H1 (cell line): ENCODE results near the gene NRN1. TPM values are rescaled to one million over a fixed set of nuclear protein-coding genes. Genes with fewer than 3 reads are reported as not detected.
A peak's percentile ranks its signal among the peaks of the same experiment; 100 is the strongest.

Experiments used
- CTCF ChIA-PET: fragments of 300-600 bp; sonication (Branson Sonifier 250); formaldehyde crosslinking; loops from one replicate; lab custom pipeline; 2021; ENCODE audit not compliant: partially characterized antibody; lab: Charles Lee
- POLR2A ChIA-PET: fragments of 300-600 bp; sonication (Branson Sonifier 250); formaldehyde crosslinking; loops from one replicate; lab custom pipeline; 2021; ENCODE audit warnings: inconsistent platforms; ENCODE audit not compliant: partially characterized antibody; lab: Charles Lee
- DNase-seq, 2 experiments: peaks; one replicate each; pipeline versions ENCODE4 v3.0.0 to v3.0.0-alpha.2; 2010 to 2022; ENCODE audit warnings: low spot score in 2 of 2, low read depth in 1 of 2, mixed read lengths in 1 of 2
- FAIRE-seq: peaks from 2 replicates; lab custom pipeline; 2011; peaks lifted over from hg19 to GRCh38; lab: Jason Lieb, UNC
- H2AFZ ChIP-seq: 2 replicates; pipeline ENCODE4 v1.8.1; 2012; ENCODE audit warnings: low read length, inconsistent platforms
- H2AK5ac ChIP-seq: 2 replicates; pipeline ENCODE4 v1.6.1; 2013; ENCODE audit warnings: low read depth, low read length
- H2BK120ac ChIP-seq: replicated peaks from 2 replicates; pipeline ENCODE3; 2013; ENCODE audit warnings: low read depth, low read length, inconsistent platforms
- H2BK12ac ChIP-seq: 2 replicates; pipeline ENCODE4 v1.6.1; 2013; ENCODE audit warnings: low read depth, low read length
- H2BK15ac ChIP-seq: 2 replicates; pipeline ENCODE4 v1.6.1; 2013; ENCODE audit warnings: low read length
- H2BK20ac ChIP-seq: 2 replicates; pipeline ENCODE4 v1.6.1; 2013; ENCODE audit warnings: low read length
- H2BK5ac ChIP-seq: 2 replicates; pipeline ENCODE4 v1.6.1; 2013; ENCODE audit warnings: low read depth, low read length
- H3K14ac ChIP-seq: 2 replicates; pipeline ENCODE4 v1.6.1; 2013; ENCODE audit warnings: inconsistent platforms; ENCODE audit not compliant: insufficient read length
- H3K18ac ChIP-seq: 2 replicates; pipeline ENCODE4 v1.6.1; 2013; ENCODE audit warnings: low read length; ENCODE audit errors: extremely low read depth
- H3K23ac ChIP-seq: 2 replicates; pipeline ENCODE4 v1.6.1; 2013; ENCODE audit warnings: inconsistent platforms; ENCODE audit not compliant: insufficient read length
- H3K23me2 ChIP-seq: 2 replicates; pipeline ENCODE4 v1.6.1; 2013; ENCODE audit warnings: low read depth, low read length
- H3K27ac ChIP-seq: 2 replicates; pipeline ENCODE4 v1.6.1; 2011; ENCODE audit warnings: low read depth, low read length, inconsistent platforms
- H3K27me3 ChIP-seq, 4 experiments: replicated peaks in 1 of 4; 1 replicate in 1 of 4; 2 replicates in 3 of 4; pipeline versions ENCODE4 v1.6.1 to v1.8.1; 2011 to 2013; ENCODE audit warnings: low read length in 3 of 4, mild to moderate bottlenecking in 3 of 4, inconsistent platforms in 2 of 4, mixed read lengths in 2 of 4, moderate library complexity in 1 of 4; ENCODE audit not compliant: control insufficient read depth in 3 of 4, insufficient read depth in 3 of 4; ENCODE audit errors: extremely low read depth in 1 of 4
- H3K36me3 ChIP-seq, 4 experiments: 2 replicates each; pipeline versions ENCODE4 v1.6.1 to v1.8.1; 2011 to 2013; ENCODE audit warnings: mild to moderate bottlenecking in 4 of 4, low read length in 3 of 4, moderate library complexity in 2 of 4, control low read depth in 1 of 4, inconsistent platforms in 1 of 4; ENCODE audit not compliant: insufficient read depth in 4 of 4, control insufficient read depth in 2 of 4
- H3K4ac ChIP-seq: replicated peaks from 2 replicates; pipeline ENCODE3; 2013; ENCODE audit warnings: low read length, low read depth, mixed read lengths, inconsistent platforms; ENCODE audit not compliant: insufficient read length
- H3K4me1 ChIP-seq, 4 experiments: replicated peaks in 1 of 4; 1 replicate in 1 of 4; 2 replicates in 3 of 4; pipeline versions ENCODE4 v1.6.1 to v1.8.1; 2011 to 2013; ENCODE audit warnings: low read length in 3 of 4, inconsistent platforms in 2 of 4, mixed read lengths in 1 of 4; ENCODE audit not compliant: insufficient read depth in 4 of 4, control insufficient read depth in 3 of 4
- H3K4me2 ChIP-seq, 2 experiments: 2 replicates each; pipeline versions ENCODE4 v1.6.1 to v1.8.1; 2011 to 2013; ENCODE audit warnings: low read depth in 2 of 2, low read length in 2 of 2, control low read depth in 1 of 2, inconsistent platforms in 1 of 2, mild to moderate bottlenecking in 1 of 2; ENCODE audit not compliant: insufficient read depth in 1 of 2
- H3K4me3 ChIP-seq, 4 experiments: fragments of 200-600, 300-600 bp in 1 of 4; sonication (generic), shearing (Covaris generic), sonication (Bioruptor Twin) in 1 of 4; 2 replicates each; pipeline versions ENCODE4 v1.5.1 to v1.8.1; 2011 to 2016; ENCODE audit warnings: low read length in 4 of 4, low read depth in 3 of 4, control low read depth in 2 of 4, inconsistent platforms in 2 of 4, mild to moderate bottlenecking in 2 of 4, mixed read lengths in 1 of 4, moderate library complexity in 1 of 4; ENCODE audit not compliant: insufficient read depth in 2 of 4; ENCODE audit errors: extremely low read depth in 1 of 4
- H3K56ac ChIP-seq: replicated peaks from 2 replicates; pipeline ENCODE3; 2013; ENCODE audit warnings: low read depth, mild to moderate bottlenecking, mixed read lengths, low read length, inconsistent platforms; ENCODE audit not compliant: insufficient read length
- H3K79me1 ChIP-seq: 2 replicates; pipeline ENCODE4 v1.6.1; 2013; ENCODE audit warnings: low read depth, low read length, control low read depth
- H3K79me2 ChIP-seq, 2 experiments: 2 replicates each; pipeline versions ENCODE4 v1.6.1 to v1.8.1; 2012 to 2013; ENCODE audit warnings: low read length in 2 of 2, mild to moderate bottlenecking in 2 of 2, inconsistent platforms in 1 of 2; ENCODE audit not compliant: insufficient read depth in 2 of 2, control insufficient read depth in 1 of 2
- H3K9ac ChIP-seq, 4 experiments: replicated peaks in 1 of 4; 1 replicate in 1 of 4; 2 replicates in 3 of 4; pipeline versions ENCODE4 v1.6.1 to v1.8.1; 2011 to 2013; ENCODE audit warnings: low read depth in 3 of 4, low read length in 3 of 4, control low read depth in 2 of 4, mild to moderate bottlenecking in 2 of 4, moderate library complexity in 2 of 4, inconsistent platforms in 1 of 4; ENCODE audit errors: extremely low read depth in 1 of 4
- H3K9me3 ChIP-seq, 2 experiments: 2 replicates each; pipeline versions ENCODE4 v1.6.1 to v1.8.1; 2012 to 2013; ENCODE audit warnings: mild to moderate bottlenecking in 2 of 2, moderate library complexity in 2 of 2, control low read depth in 1 of 2, inconsistent platforms in 1 of 2, low read depth in 1 of 2, low read length in 1 of 2, mixed read lengths in 1 of 2; ENCODE audit not compliant: insufficient read depth in 2 of 2
- H4K20me1 ChIP-seq, 2 experiments: replicated peaks in 1 of 2; 2 replicates each; pipeline versions ENCODE3 to v1.8.1; 2011 to 2013; ENCODE audit warnings: inconsistent platforms in 2 of 2, low read length in 2 of 2, mild to moderate bottlenecking in 1 of 2; ENCODE audit not compliant: insufficient read depth in 2 of 2, control insufficient read depth in 1 of 2
- H4K5ac ChIP-seq: 2 replicates; pipeline ENCODE4 v1.6.1; 2013; ENCODE audit warnings: low read length, low read depth, mixed read lengths, inconsistent platforms; ENCODE audit not compliant: insufficient read length
- H4K8ac ChIP-seq: 2 replicates; pipeline ENCODE4 v1.8.0; 2013; ENCODE audit warnings: mild to moderate bottlenecking, moderate library complexity, low read length, inconsistent platforms; ENCODE audit not compliant: insufficient read depth; ENCODE audit errors: extremely low read depth
- H4K91ac ChIP-seq: replicated peaks from 2 replicates; pipeline ENCODE3; 2013; ENCODE audit warnings: low read length, mixed read lengths, inconsistent platforms; ENCODE audit not compliant: insufficient read length
- ATF2 ChIP-seq: IDR thresholded peaks from 2 replicates; pipeline ENCODE4 v1.6.1; 2012; ENCODE audit warnings: low read length, inconsistent platforms
- CEBPB ChIP-seq: IDR thresholded peaks from 2 replicates; pipeline ENCODE4 v1.6.1; 2012; ENCODE audit warnings: low read depth, low read length
- CREB1 ChIP-seq: IDR thresholded peaks from 2 replicates; pipeline ENCODE4 v1.6.1; 2012; ENCODE audit warnings: inconsistent platforms
- EZH2 ChIP-seq: fragments of 200-600 bp; sonication (generic); IDR thresholded peaks from 2 replicates; pipeline ENCODE4 v1.7.1; 2012; ENCODE audit warnings: low read depth, mild to moderate bottlenecking, moderate library complexity, low read length, inconsistent platforms; ENCODE audit not compliant: severe bottlenecking
- HDAC2 ChIP-seq, 2 experiments: fragments of 300-600 bp in 1 of 2; sonication (generic) in 1 of 2; IDR thresholded peaks; 2 replicates each; pipeline ENCODE4 v1.6.1; 2011 to 2012; ENCODE audit warnings: low read depth in 2 of 2, low read length in 2 of 2, mild to moderate bottlenecking in 2 of 2, moderate library complexity in 2 of 2, borderline replicate concordance in 1 of 2, inconsistent platforms in 1 of 2
- MAX ChIP-seq: IDR thresholded peaks from 2 replicates; pipeline ENCODE4 v1.6.1; 2012; ENCODE audit warnings: inconsistent platforms
- POLR2AphosphoS5 ChIP-seq: IDR thresholded peaks from 2 replicates; pipeline ENCODE4 v1.6.1; 2011; ENCODE audit warnings: low read depth, low read length
- RBBP5 ChIP-seq: IDR thresholded peaks from 2 replicates; pipeline ENCODE4 v1.7.1; 2012; ENCODE audit warnings: low read depth, mild to moderate bottlenecking, inconsistent platforms, low read length, moderate library complexity, borderline replicate concordance
- RXRA ChIP-seq: IDR thresholded peaks from 2 replicates; pipeline ENCODE4 v1.6.1; 2011; ENCODE audit warnings: low read depth, mild to moderate bottlenecking, low read length, moderate library complexity; ENCODE audit not compliant: insufficient read depth
- SP4 ChIP-seq: IDR thresholded peaks from 2 replicates; pipeline ENCODE4 v1.6.1; 2012; ENCODE audit warnings: low read length, inconsistent platforms
- TCF12 ChIP-seq: IDR thresholded peaks from 2 replicates; pipeline ENCODE4 v1.6.1; 2011; ENCODE audit warnings: low read depth, mild to moderate bottlenecking, low read length
- WGBS, 2 experiments: shearing (Covaris generic) in 1 of 2; methylation state at CpG; one replicate each; pipeline versions ENCODE4 v1.1.6 to v1.1.7; 2013 to 2015; ENCODE audit warnings: low lambda C conversion rate in 2 of 2, mixed read lengths in 2 of 2, inconsistent platforms in 1 of 2, low coverage in 1 of 2, missing lambda C conversion rate in 1 of 2; ENCODE audit not compliant: insufficient replicate concordance in 2 of 2, insufficient coverage in 1 of 2, insufficient read length in 1 of 2; ENCODE audit errors: extremely low coverage in 1 of 2, missing lambda C conversion rate in 1 of 2; 5-methylcytosine and 5-hydroxymethylcytosine counted together
- polyA plus RNA-seq, 7 experiments: library from polyadenylated mRNA; depleted of rRNA in 3 of 7; stranded (reverse) in 5 of 7; unstranded in 2 of 7; fragments of >200 nt in 5 of 7; fragments of 200-250 nt in 2 of 7; gene quantifications; 1 replicate in 5 of 7; 2 replicates in 1 of 7; 4 replicates in 1 of 7; pipeline versions ENCODE4 v1.2.1 to v1.2.3, GENCODE V29; 2011 to 2013; ENCODE audit warnings: missing spikeins in 2 of 7, mixed read lengths in 2 of 7
- total RNA-seq: library from RNA; stranded (reverse); fragmentation: NEBNext Ultra II Directional; extraction: Animal tissue kit (Norgen Biotek cat#: 25700); gene quantifications from 2 replicates; pipeline ENCODE4 v1.2.1, GENCODE V29; 2021

Gene NRN1
- total and polyA plus RNA-seq, 2 of the 8 experiments (the other 6 are each of a cell fraction or from before 2014, with no cell fraction given), result 0.06 to 0.26 TPM

GRCh38 chr6:6006006-6006427 is 708 bp downstream of the NRN1 start:
- H4K5ac ChIP-seq, result no peak overlapping the region
- ChIA-PET POLR2A (interaction anchor here (2.9 kb wide), 1 partner anchor 9 kb away, joined by 10 read pairs; no protein-coding TSS in a partner anchor), CTCF (interaction anchor here (0.6 to 4.4 kb wide), 3 partner anchors 12 to 541 kb away, joined by 3 to 27 read pairs (median 3); no protein-coding TSS in a partner anchor)
- H3K36me3 ChIP-seq, result no peaks in the 10 kb centered on the region
- H3K4me1 ChIP-seq, result peaks cover 14 to 51% (median 31%) of the 10 kb centered on the region in 4 experiments
- no peak overlapping the region for H3K9ac ChIP-seq
- H2AFZ ChIP-seq, result no peak overlapping the region
- FAIRE-seq (no peak), DNase-seq (no peak)
- no peaks in the 10 kb centered on the region for H3K9me3 ChIP-seq
- H3K27me3 ChIP-seq, result peaks cover 47 to 82% (median 74%) of the 10 kb centered on the region in 4 experiments
- WGBS, 2 experiments, result 2% methylated on average over 10 of the region's 10 CpGs; no CpG with 5 or more reads in 1 of the 2 experiments
- no peak overlapping the region for H3K56ac ChIP-seq
- no peak overlapping the region for H2BK15ac ChIP-seq
- no peak overlapping the region for H4K91ac ChIP-seq
- no peak overlapping the region for H2BK120ac ChIP-seq
- H3K23ac ChIP-seq, result no peak overlapping the region
- peak overlapping the region; percentile 24; the same call in 1 of the 2 replicates for H3K18ac ChIP-seq
- no peak overlapping the region for H3K27ac ChIP-seq
- H3K4me2 ChIP-seq, result peak overlapping the region; percentile 94 to 99
- H2BK20ac ChIP-seq, result no peak overlapping the region
- no peaks in the 10 kb centered on the region for H3K79me2 ChIP-seq
- H4K20me1 ChIP-seq, result peaks cover 10 to 11% of the 10 kb centered on the region in 2 experiments
- no peak overlapping the region for H2AK5ac ChIP-seq
- no peak overlapping the region for H3K14ac ChIP-seq
- H3K79me1 ChIP-seq, result no peaks in the 10 kb centered on the region
- H4K8ac ChIP-seq, result no peak overlapping the region
- peaks cover 30% of the 10 kb centered on the region for H3K23me2 ChIP-seq
- H2BK5ac ChIP-seq, result no peak overlapping the region
- no peak overlapping the region for H2BK12ac ChIP-seq
- peak overlapping the region; percentile 60 to 74 (median 70); a peak in 5 of 8 replicates for H3K4me3 ChIP-seq
- no peak overlapping the region for H3K4ac ChIP-seq
- no peak for TF ChIP-seq HDAC2 (IDR thresholded peaks at IDR 0.05; ENCODE audit: borderline replicate concordance in 1 of 2, low read depth in 2 of 2, low read length in 2 of 2)
- TF ChIP-seq POLR2AphosphoS5, result no peak
- no peak for TF ChIP-seq TCF12
- TF ChIP-seq ATF2, result no peak
- TF ChIP-seq EZH2, result peak; percentile 85
- no peak for TF ChIP-seq SP4
- no peak for TF ChIP-seq CREB1
- TF ChIP-seq CEBPB, result no peak
- no peak for TF ChIP-seq RBBP5
- TF ChIP-seq MAX, result no peak
- TF ChIP-seq RXRA, result no peak
